ENCODE measurements around the gene C16orf74. TPM values are rescaled to one million over a fixed set of nuclear protein-coding genes. Genes with fewer than 3 reads are reported as not detected.

The C16orf74 gene
- polyA plus RNA-seq, 2 of the 4 experiments (the other 2 are of a cell fraction), result 3.8 to 9.1 TPM

DNA sequence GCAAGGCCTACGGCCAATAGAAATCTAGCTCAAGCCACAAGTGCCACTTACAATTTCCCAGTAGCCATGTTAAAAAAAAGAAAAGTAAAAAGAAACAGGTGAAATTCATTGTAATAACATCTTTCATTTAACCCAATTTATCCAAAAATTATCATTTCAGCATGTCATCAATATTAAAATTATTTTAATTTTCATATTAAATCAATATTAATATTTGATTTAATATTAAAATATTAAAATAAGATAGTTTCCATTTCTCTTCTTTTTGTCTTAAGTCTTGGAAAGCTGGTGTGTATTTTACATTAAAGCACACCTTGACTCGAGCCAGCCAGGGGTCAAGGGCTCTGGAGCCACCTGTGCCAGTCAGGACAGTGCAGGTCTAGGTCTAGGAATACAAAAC lies 12.7 kb upstream of the C16orf74 start:
- Histone ChIP-seq H3K9me3 (no peaks in the 10 kb centered on the region), H3K4me3 (no peak overlapping the region), H3K4me1 (peaks cover 17% of the 10 kb centered on the region), H3K27ac (no peak overlapping the region), H3K4me2 (no peak overlapping the region)
- 63% methylated on average over 2 of the region's 2 CpGs for WGBS (ENCODE audit: missing lambda C conversion rate)
- POLR2A ChIA-PET, result no interaction called here
- CTCF ChIA-PET, result interaction anchor here (0.6 to 5.6 kb wide), 3 partner anchors 26 to 313 kb away, joined by 3 to 43 read pairs (median 6); no protein-coding TSS in a partner anchor
- TF ChIP-seq, protein P1, sequence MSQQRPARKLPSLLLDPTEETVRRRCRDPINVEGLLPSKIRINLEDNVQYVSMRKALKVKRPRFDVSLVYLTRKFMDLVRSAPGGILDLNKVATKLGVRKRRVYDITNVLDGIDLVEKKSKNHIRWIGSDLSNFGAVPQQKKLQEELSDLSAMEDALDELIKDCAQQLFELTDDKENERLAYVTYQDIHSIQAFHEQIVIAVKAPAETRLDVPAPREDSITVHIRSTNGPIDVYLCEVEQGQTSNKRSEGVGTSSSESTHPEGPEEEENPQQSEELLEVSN (IDR thresholded peaks at IDR 0.05; ENCODE audit: borderline replicate concordance, low read depth), result no peak
- TF ChIP-seq, protein P2, sequence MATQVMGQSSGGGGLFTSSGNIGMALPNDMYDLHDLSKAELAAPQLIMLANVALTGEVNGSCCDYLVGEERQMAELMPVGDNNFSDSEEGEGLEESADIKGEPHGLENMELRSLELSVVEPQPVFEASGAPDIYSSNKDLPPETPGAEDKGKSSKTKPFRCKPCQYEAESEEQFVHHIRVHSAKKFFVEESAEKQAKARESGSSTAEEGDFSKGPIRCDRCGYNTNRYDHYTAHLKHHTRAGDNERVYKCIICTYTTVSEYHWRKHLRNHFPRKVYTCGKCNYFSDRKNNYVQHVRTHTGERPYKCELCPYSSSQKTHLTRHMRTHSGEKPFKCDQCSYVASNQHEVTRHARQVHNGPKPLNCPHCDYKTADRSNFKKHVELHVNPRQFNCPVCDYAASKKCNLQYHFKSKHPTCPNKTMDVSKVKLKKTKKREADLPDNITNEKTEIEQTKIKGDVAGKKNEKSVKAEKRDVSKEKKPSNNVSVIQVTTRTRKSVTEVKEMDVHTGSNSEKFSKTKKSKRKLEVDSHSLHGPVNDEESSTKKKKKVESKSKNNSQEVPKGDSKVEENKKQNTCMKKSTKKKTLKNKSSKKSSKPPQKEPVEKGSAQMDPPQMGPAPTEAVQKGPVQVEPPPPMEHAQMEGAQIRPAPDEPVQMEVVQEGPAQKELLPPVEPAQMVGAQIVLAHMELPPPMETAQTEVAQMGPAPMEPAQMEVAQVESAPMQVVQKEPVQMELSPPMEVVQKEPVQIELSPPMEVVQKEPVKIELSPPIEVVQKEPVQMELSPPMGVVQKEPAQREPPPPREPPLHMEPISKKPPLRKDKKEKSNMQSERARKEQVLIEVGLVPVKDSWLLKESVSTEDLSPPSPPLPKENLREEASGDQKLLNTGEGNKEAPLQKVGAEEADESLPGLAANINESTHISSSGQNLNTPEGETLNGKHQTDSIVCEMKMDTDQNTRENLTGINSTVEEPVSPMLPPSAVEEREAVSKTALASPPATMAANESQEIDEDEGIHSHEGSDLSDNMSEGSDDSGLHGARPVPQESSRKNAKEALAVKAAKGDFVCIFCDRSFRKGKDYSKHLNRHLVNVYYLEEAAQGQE (IDR thresholded peaks at IDR 0.05), result no peak
- no peak for TF ChIP-seq RCOR1 (IDR thresholded peaks at IDR 0.05; ENCODE audit: low read depth, low read length)
- no peak for TF ChIP-seq MAZ (IDR thresholded peaks at IDR 0.05; ENCODE audit: borderline replicate concordance, low read depth, low read length)
- TF ChIP-seq MYC (IDR thresholded peaks at IDR 0.05; ENCODE audit: borderline replicate concordance, low read length), result no peak
- TF ChIP-seq ZFP36 (IDR thresholded peaks at IDR 0.05; ENCODE audit: borderline replicate concordance, partially characterized antibody), result no peak
- TF ChIP-seq, protein P3, sequence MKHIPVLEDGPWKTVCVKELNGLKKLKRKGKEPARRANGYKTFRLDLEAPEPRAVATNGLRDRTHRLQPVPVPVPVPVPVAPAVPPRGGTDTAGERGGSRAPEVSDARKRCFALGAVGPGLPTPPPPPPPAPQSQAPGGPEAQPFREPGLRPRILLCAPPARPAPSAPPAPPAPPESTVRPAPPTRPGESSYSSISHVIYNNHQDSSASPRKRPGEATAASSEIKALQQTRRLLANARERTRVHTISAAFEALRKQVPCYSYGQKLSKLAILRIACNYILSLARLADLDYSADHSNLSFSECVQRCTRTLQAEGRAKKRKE (CRISPR knock-in tag; IDR thresholded peaks at IDR 0.05; ENCODE audit: low read depth), result no peak
- no peak for TF ChIP-seq FOSB (CRISPR knock-in tag; IDR thresholded peaks at IDR 0.05)
- no peak for TF ChIP-seq POLR2A (IDR thresholded peaks at IDR 0.05; ENCODE audit: low read length)
- TF ChIP-seq HOXB5 (CRISPR knock-in tag; IDR thresholded peaks at IDR 0.05), result no peak
- TF ChIP-seq, protein P4, sequence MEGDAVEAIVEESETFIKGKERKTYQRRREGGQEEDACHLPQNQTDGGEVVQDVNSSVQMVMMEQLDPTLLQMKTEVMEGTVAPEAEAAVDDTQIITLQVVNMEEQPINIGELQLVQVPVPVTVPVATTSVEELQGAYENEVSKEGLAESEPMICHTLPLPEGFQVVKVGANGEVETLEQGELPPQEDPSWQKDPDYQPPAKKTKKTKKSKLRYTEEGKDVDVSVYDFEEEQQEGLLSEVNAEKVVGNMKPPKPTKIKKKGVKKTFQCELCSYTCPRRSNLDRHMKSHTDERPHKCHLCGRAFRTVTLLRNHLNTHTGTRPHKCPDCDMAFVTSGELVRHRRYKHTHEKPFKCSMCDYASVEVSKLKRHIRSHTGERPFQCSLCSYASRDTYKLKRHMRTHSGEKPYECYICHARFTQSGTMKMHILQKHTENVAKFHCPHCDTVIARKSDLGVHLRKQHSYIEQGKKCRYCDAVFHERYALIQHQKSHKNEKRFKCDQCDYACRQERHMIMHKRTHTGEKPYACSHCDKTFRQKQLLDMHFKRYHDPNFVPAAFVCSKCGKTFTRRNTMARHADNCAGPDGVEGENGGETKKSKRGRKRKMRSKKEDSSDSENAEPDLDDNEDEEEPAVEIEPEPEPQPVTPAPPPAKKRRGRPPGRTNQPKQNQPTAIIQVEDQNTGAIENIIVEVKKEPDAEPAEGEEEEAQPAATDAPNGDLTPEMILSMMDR (IDR thresholded peaks at IDR 0.05), result no peak
- no peak for TF ChIP-seq KDM1A (IDR thresholded peaks at IDR 0.05; ENCODE audit: low read depth)
- no peak for TF ChIP-seq NPAS2 (CRISPR knock-in tag; IDR thresholded peaks at IDR 0.05; ENCODE audit: borderline replicate concordance)
- no peak for TF ChIP-seq POLR2AphosphoS2 (conservative IDR thresholded peaks at IDR 0.05; ENCODE audit: low read length)
- no peak for TF ChIP-seq ZC3H11A (IDR thresholded peaks at IDR 0.05)
- no peak for TF ChIP-seq GATA3 (IDR thresholded peaks at IDR 0.05; ENCODE audit: borderline replicate concordance)
- no peak for TF ChIP-seq HDAC2 (IDR thresholded peaks at IDR 0.05)
- TF ChIP-seq TFCP2L1 (CRISPR knock-in tag; IDR thresholded peaks at IDR 0.05), result no peak
- no peak for TF ChIP-seq RNF2 (IDR thresholded peaks at IDR 0.05; ENCODE audit: borderline replicate concordance, low read depth)
- ATAC-seq (no peak), DNase-seq (ENCODE audit: low read depth in 1 of 2, low spot score in 1 of 2) (no peak), FAIRE-seq (no peak)

DNA sequence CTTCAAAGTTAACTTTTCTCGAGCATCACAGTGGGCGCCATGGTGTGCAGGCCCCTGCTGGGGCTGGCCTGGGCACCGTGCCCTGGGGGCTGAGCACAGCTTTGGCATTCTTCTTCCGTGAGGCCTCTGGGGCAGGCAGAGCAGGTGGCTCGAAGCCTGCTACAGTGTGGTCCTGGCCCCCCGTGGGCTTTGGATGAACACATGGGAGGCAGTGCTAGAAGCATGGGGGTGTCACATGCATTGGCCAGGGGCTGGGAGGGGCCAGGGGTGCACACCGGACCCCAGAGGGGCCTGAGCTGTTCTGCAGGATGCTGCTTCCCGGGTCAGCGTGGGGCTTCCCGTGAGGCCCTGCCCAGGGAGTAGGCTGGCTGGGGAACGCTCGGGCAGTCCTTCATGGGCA lies 12.1 kb upstream of the C16orf74 start:
- TF ChIP-seq, protein P4 (IDR thresholded peaks at IDR 0.05), result no peak
- no peak for TF ChIP-seq EP300 (IDR thresholded peaks at IDR 0.05)
- TF ChIP-seq, protein P5, sequence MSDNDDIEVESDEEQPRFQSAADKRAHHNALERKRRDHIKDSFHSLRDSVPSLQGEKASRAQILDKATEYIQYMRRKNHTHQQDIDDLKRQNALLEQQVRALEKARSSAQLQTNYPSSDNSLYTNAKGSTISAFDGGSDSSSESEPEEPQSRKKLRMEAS (IDR thresholded peaks at IDR 0.05), result no peak
- WGBS (ENCODE audit: missing lambda C conversion rate), result 80% methylated on average over 11 of the region's 12 CpGs
- ChIA-PET CTCF (interaction anchor here (0.6 to 5.6 kb wide), 7 partner anchors 25 to 312 kb away, joined by 3 to 43 read pairs (median 6); no protein-coding TSS in a partner anchor), POLR2A (no interaction called here)
- no peak for FAIRE-seq
- peaks cover 11% of the 10 kb centered on the region for H3K4me1 ChIP-seq
- H3K27ac ChIP-seq, result no peak overlapping the region
- ATAC-seq, result no peak
- no peaks in the 10 kb centered on the region for H3K9me3 ChIP-seq
- DNase-seq (ENCODE audit: low read depth in 1 of 2, low spot score in 1 of 2), result no peak
- no peak overlapping the region for H3K4me2 ChIP-seq
- no peak overlapping the region for H3K4me3 ChIP-seq
